ENCODE data around the gene CCDC154. TPM values are rescaled to one million over a fixed set of nuclear protein-coding genes. Genes with fewer than 3 reads are reported as not detected.
A peak's percentile ranks its signal among the peaks of the same experiment; 100 is the strongest.
"Not testable (repeated sequence)": the region's sequence is repeated elsewhere in the genome, so short reads cannot be mapped to it uniquely, and the experiment has no call there.

Gene CCDC154
- total RNA-seq, 1 donor from 2014 or later = 0.25 TPM

DNA sequence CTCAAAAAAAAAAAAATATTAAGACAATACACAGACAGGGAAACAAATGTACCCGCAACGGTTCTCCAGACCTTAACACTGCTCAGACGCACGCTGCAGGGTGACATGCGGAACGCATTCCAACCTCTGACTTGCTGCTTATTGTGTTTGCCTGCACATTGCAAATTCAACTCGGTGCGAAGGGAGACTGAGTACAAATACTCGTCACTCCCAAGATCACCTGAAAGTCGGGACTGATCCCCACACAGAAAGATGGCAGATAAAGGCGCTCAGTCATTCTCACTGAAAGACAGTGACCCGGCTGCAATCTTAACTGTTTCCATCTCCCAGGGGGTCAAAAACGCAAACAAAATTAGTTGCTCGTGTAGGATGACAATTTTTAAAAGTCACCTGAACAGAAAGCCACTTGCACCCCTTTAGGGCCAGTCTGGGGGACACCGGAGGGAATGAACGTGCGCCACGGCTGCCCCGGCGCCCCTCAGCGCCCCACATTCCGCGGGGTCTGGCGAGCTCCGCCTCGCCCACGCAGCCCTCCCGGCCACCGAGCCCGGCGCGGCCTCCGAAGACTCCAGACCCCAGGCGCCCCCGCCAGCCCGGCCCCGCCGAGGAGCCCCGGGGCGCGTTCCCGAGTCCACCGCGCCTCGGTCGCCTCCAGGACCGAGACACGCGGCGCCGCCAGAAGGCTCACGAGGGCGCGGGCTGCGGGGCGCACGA is 29.9 kb upstream of the CCDC154 start:
- DNase-seq (ENCODE audit: low read depth) = peak; percentile 45

DNA sequence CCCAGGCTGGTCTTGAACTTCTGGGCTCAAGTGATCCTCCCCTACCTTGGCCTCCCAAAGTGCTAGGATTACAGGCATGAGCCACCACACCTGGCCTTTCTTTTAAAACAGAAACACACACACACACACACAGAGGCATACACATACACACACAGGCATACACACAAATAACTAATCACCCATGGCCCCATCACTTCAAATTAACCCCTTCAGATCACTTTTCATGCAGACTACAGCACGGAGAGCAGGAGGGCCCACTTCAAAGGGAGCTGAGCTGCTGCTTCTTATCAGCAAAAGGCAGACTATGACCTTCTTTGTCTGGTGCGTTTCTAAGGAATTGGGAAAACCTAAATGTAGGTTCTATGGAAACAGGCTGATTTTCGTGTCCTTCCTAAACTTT is 28.6 kb upstream of the CCDC154 start:
- no peak for DNase-seq (ENCODE audit: low read depth)

DNA sequence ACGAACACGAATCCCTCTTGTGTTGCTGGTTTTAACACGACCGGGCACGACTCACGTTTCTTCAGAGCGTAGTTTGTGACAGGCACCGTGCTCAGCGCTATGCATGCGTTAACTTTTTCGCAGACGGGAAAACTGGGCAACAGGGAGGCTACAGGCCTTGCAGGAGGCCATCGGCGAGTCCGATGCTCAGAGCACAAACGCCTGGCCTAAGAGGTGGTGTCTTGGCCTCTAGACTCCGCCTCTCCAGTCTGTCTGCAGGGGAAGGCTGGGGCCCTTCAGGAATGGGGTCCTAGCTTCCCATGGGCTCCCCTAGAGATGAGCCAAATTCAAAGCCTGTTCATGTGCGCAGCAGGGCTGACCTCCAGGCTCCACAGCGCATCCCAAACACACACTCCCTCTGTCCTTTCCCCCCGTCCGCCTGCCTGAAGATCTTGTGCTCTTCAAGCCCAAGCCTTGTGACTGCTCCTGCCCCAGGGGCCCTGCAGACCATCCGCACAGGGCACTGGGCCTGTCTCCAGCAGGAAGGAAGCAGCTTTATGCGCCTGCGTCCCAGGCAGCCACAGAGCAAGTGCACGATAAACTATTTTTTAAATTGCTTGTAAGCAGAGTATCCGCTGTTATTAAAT is 27.3 kb upstream of the CCDC154 start:
- no peak for DNase-seq (ENCODE audit: low read depth)

DNA sequence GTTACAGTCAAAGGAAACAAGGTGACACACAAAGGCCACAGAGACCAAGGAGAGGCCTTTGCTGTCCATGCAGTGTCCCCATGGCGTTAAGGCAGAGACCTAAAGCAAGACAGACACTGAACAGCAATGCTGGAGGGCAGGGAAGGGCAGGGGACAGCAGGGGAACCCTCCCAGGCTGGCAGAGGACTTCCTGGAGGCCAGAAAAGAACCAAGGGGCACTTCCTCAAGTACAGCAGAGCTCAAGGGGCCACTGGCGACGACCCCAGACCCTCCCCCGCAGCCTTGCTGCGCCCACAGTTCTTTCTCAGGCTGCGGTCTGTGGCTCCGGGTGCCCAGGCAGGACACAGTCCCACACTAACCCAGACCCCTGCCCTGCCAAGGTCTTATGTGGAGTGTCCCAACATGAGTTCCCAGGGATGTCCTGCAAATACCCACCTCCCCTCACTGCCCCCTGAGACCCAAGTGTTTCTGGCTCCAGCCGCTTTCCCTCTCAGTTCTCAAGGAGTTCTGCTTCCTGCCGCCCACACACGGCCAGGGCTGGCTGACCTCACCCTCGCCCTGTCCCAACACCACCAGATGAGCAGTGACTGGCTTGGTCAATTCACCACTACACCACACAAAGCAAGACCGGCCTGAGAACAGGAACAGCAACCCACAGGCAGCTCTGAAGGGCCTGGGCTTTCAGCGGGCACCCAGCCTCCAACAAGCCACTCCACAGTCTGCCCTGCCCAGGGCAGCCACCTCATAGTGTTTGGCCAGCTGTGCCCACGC is 26.3 kb upstream of the CCDC154 start:
- peak; percentile 46 for DNase-seq (ENCODE audit: low read depth)

DNA sequence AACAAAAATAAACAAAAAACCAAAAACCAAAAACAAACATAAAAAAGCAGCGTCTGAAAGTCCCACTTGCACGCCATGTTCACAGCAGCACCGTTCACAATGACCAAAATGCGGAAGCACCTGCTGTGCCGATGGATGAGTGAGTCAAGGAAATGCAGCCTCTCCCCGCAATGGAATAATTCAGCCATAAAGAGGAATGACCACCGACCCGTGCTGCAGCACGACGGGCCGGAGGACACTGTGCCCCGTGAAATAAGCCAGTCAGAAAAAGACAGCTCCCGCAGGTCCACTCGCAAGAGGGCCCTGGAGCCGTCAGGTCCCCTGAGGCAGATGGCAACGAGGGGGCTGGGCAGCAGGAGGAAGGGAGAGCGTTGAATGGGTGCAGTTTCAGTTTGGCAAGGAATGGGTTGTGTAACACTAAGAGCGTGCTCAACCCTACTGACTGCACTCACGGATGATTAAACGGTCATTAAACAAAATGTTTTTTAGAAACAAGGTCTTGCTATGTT is 25.4 kb upstream of the CCDC154 start:
- peak; percentile 64 for DNase-seq (ENCODE audit: low read depth)

DNA sequence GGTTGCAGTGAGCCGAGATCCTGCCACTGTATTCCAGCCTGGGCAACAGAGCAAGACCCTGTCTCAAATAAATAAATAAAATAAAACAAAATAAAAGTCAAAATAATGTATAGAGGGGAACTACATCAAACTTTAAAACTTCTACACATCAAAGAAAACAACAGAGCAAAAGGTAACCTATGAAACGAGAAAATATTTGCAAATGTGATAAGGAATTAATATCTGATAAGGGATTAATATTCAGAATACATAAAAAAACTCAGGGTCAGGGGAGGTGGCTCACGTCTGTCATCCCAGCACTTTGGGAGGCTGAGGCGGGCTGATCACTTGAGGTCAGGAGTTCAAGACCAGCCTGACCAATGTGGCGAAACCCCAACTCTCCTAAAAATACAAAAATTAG is 24.8 kb upstream of the CCDC154 start:
- DNase-seq (ENCODE audit: low read depth) = not testable (repeated sequence)

DNA sequence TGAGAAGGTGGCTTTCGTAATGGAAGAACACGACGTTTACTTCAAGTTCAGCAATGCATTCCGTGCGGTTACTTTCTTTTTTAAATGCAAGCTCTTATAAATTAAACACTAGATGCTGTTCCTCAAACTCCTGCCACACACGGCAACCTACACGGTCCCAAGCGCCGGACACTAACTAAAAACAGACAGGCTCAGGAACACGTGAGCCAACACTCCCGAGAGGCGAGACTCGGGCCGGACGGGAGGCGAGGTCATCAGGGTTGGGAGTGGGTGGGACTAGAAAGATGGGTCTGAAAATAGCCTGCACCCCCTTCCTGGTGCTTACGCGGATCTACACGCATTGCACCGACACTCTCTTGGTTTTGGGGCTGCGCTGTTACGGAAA is 24.1 kb upstream of the CCDC154 start:
- DNase-seq (ENCODE audit: low read depth) = no peak

DNA sequence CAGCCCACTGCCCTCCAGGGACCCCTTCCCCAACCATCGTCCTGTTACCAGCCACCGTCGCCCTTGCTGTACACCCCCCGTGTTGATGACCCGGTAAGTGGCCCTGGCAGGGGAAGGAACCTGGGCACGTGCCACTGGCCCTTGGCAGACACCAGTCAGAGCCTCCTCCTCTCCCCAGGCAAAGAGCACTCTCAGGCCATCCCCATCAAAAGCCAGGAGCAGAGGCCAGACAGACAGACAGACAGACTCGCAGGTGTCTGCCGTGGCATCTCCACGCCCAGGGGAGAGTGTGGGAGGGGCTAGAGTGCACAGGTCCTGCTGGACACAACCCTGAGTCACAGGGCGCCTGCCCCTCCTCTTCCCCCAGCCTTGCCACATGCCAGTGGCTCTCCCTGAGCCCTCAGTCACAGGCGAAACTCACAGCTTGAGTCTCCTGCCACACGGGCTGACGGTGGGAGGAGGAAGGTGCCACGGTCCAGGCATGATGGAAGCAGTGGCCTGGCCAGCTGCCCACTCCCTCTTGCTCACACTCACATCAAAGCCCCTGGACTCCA is 22.7 kb upstream of the CCDC154 start:
- peak; percentile 34 for DNase-seq (ENCODE audit: low read depth)

DNA sequence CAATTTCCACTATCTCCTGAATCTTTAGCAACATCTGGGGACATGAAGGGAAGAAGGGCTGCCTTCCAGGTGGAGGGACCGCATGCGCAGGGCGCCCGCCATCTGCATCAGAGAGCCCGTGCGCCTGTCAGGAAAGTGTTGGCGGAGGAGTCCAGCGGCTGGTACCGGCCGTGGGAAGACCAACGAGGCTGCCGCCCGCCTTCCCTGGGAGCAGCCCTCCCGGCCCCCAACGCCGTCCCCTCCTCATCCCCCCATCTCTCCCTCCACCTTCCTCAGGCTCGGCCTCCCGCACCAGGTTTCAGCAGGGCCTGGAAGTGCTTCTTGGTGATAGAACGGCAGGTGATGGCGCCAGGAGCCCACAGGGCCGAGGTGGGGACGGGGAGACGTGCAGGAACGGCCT is 21.7 kb upstream of the CCDC154 start:
- DNase-seq (ENCODE audit: low read depth) = no peak

DNA sequence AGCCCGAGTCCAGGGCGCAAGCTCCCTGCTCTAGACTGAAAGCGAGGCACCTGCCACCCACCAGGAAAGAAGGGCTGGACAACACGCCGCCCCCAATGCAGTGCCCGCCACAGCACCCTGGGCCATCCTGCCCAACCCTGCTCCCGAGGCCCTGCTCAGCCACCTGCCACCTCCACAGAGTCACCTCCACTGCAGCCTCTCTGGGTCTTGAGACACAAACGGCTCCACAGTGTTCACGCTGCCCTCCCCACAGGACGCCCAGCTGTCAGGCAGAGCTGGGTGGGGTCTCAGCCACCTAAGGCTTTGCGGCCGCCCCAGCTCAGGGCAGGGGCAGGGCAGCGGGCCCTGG is 21.2 kb upstream of the CCDC154 start:
- no peak for DNase-seq (ENCODE audit: low read depth)

DNA sequence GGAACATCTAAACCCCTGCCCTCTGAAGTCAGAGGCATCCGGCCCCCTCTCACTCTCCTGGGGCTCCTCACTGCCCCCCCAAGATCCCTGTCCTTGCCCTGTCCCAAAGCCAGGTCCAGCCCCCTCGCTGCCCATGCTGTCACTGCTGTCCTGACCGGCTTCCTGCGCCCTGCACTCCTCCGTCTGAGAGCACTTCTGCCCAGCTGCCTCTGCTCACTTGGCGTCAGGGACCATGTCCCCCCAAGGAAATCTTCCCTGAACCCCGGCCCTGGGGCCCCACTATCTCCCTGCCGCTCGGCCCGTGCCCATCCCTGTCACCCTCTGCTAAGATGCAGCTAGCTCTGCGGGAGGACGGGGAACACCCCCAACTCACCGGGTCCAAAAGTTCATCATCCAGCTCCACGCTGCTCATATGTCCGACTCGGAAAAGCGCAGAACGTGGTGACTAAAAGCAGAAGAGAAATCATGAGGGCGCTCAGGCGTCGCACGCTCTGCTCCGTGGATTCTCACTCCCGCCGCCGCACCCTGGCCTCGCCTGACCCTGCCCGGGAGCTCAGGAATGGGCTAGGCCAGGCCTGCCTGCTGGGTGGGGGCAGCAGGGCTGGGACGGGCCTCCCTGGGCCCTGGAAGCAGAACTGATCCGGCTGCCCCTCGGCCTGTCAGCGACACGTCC is 20.7 kb upstream of the CCDC154 start:
- DNase-seq (ENCODE audit: low read depth) = no peak

DNA sequence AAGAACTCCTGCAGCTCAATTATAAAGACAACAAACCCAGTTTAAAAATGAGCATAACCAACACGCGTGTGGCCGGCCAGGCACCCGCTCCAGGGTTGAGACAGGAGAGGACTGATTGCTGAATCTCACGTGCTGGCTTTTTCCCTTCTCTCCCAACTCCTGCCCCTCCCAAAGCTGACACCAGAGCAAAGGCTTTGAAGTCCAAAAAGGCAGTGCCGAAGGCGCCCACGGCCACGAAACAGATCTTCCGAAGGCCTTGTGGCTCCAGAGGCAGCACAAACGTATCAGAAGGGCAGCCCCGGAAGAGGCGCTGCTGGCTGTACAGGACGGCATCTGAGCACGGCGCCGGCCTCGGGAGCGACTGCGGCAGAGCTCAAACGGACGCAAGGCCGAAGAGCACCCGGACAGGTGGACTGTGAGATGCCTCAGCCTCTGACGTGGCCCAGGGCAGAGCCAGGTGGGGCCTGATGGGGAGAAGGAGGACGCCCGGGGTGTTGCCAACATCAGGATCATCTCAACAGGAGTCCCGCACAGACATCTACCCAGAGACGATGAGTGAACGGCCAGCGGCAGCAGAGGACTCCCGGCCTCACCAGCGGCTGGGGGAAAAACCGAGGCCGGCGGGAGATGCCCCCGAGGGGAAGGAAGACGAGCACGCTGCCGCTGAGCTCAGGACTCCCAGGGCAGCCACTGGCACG is 20.0 kb upstream of the CCDC154 start:
- DNase-seq (ENCODE audit: low read depth) = no peak

DNA sequence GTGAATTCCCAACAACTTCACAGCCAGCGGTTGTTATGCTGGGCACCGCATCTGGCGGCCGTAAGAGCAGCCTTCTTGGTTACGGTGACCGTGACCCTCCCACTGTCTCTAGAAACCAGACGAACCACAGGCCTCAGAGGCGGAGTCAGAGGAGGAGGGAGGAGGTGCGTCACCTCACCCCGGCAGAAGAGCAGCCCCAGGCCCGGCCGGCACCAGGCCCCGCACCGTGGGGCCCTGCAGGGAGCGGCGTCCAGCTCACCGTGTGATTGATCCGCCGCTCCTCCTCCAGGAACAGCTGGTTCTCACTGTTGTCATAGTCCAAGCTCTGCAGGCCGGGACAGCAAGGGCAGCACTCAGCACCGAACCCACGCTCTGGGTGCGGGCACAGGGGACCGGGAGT is 16.8 kb upstream of the CCDC154 start:
- no peak for DNase-seq (ENCODE audit: low read depth)

DNA sequence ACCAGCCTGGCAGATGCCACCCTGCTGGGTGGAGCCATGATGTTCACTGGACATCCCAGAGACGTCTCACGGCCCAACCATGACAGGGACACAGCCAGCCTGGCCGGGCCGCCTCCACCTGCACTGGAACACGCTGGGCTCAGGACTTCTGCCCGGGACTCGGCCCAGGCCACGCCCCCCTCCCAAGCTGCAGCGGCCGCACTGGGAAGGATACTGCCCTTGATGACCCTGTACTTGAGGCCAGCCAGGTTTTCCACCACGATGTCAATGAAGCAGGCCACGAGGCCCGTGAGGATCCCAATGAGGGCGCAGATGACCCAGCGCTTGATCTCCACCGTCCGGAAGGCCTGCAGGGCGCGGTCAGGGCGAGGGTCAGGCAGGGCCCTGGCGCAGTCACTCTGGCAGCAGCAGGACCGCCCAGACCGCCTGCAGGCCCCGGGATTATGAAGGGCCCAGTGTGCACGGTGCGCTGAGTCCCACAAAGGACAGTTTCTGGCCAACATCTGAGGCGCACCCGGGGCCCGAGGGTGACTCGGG is 16.3 kb upstream of the CCDC154 start:
- no peak for DNase-seq (ENCODE audit: low read depth)

DNA sequence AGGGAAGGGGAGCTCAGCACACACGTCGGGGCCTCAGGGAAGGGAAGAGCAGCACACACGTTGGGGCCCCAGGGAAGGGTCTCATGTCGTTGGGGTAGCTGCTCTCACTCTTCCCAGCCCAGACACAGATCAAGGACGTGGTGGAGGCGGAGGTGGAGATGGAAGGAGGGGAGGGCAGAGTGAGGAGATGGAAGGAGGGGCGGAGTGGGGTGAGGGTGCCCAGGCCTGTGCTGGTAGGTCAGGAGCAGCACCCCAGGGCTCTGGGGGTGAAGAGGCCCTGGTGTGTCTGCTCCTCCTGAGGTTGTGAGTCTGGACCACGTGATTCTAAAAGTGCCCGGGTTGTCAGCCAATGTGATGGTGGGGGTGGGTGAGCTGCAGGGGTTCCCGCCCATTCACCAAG is 15.6 kb upstream of the CCDC154 start:
- DNase-seq (ENCODE audit: low read depth) = no peak

DNA sequence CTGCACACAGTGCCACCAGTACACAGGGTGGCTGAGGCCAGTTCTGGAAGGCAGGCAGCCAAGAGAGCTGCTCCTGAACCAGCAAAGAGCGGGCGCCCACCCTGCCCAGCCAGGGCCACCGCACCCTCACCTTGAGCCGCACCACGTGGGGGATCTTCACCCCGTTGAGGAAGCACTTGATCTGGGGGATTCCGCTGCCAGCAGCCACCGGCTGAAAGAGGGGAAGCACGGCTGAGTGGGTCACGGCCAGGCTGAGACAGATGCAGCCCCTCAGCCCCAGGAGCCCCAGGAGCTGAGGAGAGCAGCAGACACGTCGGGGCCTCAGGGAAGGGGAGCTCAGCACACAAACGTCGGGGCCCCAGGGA is 14.6 kb upstream of the CCDC154 start:
- no peak for DNase-seq (ENCODE audit: low read depth)

DNA sequence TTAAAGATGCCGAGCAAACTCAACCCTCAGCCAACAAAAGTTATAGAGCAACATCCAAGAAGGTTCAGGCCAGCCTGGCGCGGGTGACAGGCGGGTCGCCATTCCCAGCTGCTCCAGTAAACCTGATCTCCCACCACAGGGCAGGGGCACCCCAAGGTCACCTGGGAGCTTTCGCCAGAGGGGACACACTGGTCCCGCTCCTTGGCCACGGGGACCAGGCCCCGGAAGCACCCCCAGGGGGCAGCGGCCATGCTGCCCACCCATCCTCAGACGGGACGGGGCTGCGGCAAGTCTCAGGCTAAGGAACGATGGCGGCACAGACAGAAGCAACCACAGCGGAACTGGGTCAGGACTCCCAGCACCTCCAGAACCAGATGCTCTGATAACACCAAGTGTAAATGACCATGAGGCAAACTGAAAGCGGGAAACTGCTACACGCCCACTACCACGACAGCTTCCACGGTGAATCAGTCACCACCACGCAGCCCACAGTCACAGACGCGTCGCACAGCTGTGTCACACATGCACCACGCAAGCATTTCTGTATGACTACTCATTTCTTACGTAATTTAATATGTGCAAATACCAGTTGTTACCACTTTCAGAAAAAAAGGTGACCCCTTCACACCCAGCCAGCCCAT is 14.1 kb upstream of the CCDC154 start:
- DNase-seq (ENCODE audit: low read depth) = no peak

DNA sequence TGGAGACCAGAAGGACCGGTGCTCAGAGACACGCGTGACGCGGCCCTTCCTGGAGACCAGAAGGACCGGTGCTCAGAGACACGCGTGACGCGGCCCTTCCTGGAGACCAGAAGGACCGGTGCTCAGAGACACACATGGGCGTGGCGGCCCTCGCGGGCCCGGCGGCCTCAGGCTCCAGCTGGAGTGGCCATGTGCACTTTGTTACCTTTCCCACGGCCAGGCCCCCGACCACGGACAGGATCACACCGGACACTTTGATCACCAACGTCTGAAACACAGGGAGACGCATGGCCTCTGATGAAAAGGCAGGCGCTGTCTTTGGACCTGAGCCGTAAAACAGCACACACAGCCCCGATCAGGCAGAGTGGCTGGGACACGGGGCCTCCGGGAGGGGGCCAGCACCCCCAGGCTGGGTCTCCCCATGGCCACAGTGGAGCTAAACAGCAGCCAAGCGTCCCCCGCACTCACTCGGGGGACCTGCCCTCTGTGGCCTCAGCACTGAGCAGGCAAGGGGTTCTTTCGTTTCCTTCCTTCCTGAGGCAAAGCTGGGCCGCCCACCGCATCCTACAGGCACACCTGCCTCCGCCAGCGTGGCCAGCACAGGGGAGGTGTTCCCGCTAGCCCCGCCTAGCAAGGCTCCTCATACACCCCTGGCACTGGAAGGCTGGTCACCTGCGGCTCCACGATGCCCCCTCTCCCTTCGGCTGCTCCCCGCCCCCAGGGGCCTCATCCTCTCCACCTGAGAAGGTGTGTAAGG is 13.3 kb upstream of the CCDC154 start:
- no peak for DNase-seq (ENCODE audit: low read depth)

DNA sequence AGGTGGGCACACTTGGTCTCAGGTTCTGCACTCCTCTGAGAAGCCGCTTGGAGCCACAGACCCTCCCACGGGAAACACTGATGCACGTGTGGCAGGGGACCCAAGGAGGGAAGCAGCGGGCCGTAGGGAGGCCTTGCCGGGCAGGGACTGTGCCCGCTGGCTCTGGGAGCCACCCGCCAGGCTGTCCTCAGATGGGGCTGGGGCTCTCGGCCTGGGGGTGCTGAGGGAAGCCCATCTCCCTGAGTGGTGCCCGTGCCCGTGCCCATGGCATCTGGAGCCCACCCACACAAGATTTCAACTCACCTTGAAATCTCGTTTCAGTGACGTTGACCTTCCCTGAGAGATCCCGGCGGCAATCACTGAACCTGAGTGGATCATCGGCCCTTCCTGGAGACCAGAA is 12.6 kb upstream of the CCDC154 start:
- no peak for DNase-seq (ENCODE audit: low read depth)
